Keratinocyte (primary cell): ENCODE results near the gene LTBP2. TPM values are rescaled to one million over a fixed set of nuclear protein-coding genes. Genes with fewer than 3 reads are reported as not detected.

Experiments used
- DNase-seq: peaks from one replicate; pipeline ENCODE4 v3.0.0-alpha.2; 2011; ENCODE audit warnings: low read depth, missing footprints, low spot score
- FAIRE-seq: peaks from 2 replicates; lab custom pipeline; 2011; peaks lifted over from hg19 to GRCh38; lab: Jason Lieb, UNC
- H2AFZ ChIP-seq: 2 replicates; pipeline ENCODE4 v1.6.0; 2012; ENCODE audit warnings: low read length, control low read depth, inconsistent platforms; ENCODE audit not compliant: control insufficient read depth
- H3K27ac ChIP-seq: 2 replicates; pipeline ENCODE4 v1.5.1; 2011; ENCODE audit warnings: low read length; ENCODE audit not compliant: control insufficient read depth, insufficient read depth
- H3K27me3 ChIP-seq: 3 replicates; pipeline ENCODE4 v1.6.0; 2011; ENCODE audit warnings: low read length; ENCODE audit not compliant: control insufficient read depth, insufficient read depth; ENCODE audit errors: extremely low read depth
- H3K36me3 ChIP-seq, 2 experiments: 2 replicates in 1 of 2; 3 replicates in 1 of 2; pipeline ENCODE4 v1.5.1; 2011; ENCODE audit warnings: low read length in 2 of 2, mild to moderate bottlenecking in 1 of 2; ENCODE audit not compliant: control insufficient read depth in 2 of 2, insufficient read depth in 2 of 2; ENCODE audit errors: extremely low read depth in 1 of 2
- H3K4me1 ChIP-seq: 3 replicates; pipeline ENCODE4 v1.5.1; 2011; ENCODE audit warnings: low read length; ENCODE audit not compliant: control insufficient read depth, insufficient read depth; ENCODE audit errors: extremely low read depth
- H3K4me2 ChIP-seq: 3 replicates; pipeline ENCODE4 v1.6.0; 2011; ENCODE audit warnings: low read depth, low read length; ENCODE audit not compliant: control insufficient read depth, insufficient read depth; ENCODE audit errors: extremely low read depth
- H3K4me3 ChIP-seq, 3 experiments: fragments of 200-600 bp in 1 of 3; sonication (generic) in 1 of 3; 2 replicates in 2 of 3; 3 replicates in 1 of 3; pipeline ENCODE4 v1.5.1; 2011 to 2016; ENCODE audit warnings: low read length in 3 of 3, mild to moderate bottlenecking in 3 of 3, control low read depth in 2 of 3, inconsistent platforms in 1 of 3, low read depth in 1 of 3, mixed read lengths in 1 of 3, mixed run types in 1 of 3, moderate library complexity in 1 of 3; ENCODE audit not compliant: control insufficient read depth in 2 of 3, insufficient read depth in 2 of 3; ENCODE audit errors: extremely low read depth in 1 of 3
- H3K79me2 ChIP-seq: 2 replicates; pipeline ENCODE4 v1.6.0; 2012; ENCODE audit warnings: low read length; ENCODE audit not compliant: control insufficient read depth, insufficient read depth
- H3K9ac ChIP-seq: 3 replicates; pipeline ENCODE4 v1.6.0; 2011; ENCODE audit warnings: low read length; ENCODE audit not compliant: control insufficient read depth, insufficient read depth; ENCODE audit errors: extremely low read depth
- H3K9me1 ChIP-seq: 3 replicates; pipeline ENCODE4 v1.6.0; 2011; ENCODE audit warnings: low read length; ENCODE audit not compliant: control insufficient read depth, insufficient read depth; ENCODE audit errors: extremely low read depth
- H3K9me3 ChIP-seq: 2 replicates; pipeline ENCODE4 v1.5.1; 2012; ENCODE audit warnings: low read depth, low read length; ENCODE audit not compliant: control insufficient read depth
- H4K20me1 ChIP-seq: 3 replicates; pipeline ENCODE4 v1.6.0; 2011; ENCODE audit warnings: low read length; ENCODE audit not compliant: control insufficient read depth, insufficient read depth; ENCODE audit errors: extremely low read depth
- EZH2 ChIP-seq: IDR thresholded peaks from one replicate; pipeline ENCODE4 v1.6.1; 2012; ENCODE audit warnings: inconsistent platforms, mild to moderate bottlenecking, low read length, moderate library complexity
- dilution Hi-C: fragments of 300-500 bp; cut with MboI; formaldehyde crosslinking; loops from one replicate; pipeline ENCODE4 v1.7.0; 2020; ENCODE audit warnings: low sequenced_read_pairs; ENCODE audit not compliant: extremely low pct_ligation_motif_present
- polyA plus RNA-seq, 5 experiments: library from polyadenylated mRNA; depleted of rRNA in 3 of 5; stranded (reverse) in 3 of 5; stranded (forward) in 1 of 5; unstranded in 1 of 5; fragments of >200 nt; gene quantifications; 1 replicate in 1 of 5; 2 replicates in 3 of 5; 3 replicates in 1 of 5; pipeline versions ENCODE4 v1.2.1 to v1.2.3, GENCODE V29; 2011 to 2012; ENCODE audit warnings: missing spikeins in 2 of 5, low read depth in 1 of 5, low replicate concordance in 1 of 5
- TF ChIP-seq, protein P1 (sequence below), 3 experiments: IDR thresholded peaks in 1 of 3; conservative IDR thresholded peaks in 1 of 3; optimal IDR thresholded peaks in 1 of 3; 2 replicates in 2 of 3; 3 replicates in 1 of 3; pipeline versions ENCODE3 to v1.5.1; 2011; ENCODE audit warnings: low read length in 3 of 3, mild to moderate bottlenecking in 3 of 3, moderate library complexity in 2 of 3, control low read depth in 1 of 3, inconsistent platforms in 1 of 3; ENCODE audit not compliant: insufficient read depth in 2 of 3; ENCODE audit errors: extremely low read depth in 1 of 3

LTBP2 gene
- polyA plus RNA-seq, 1 donor (not counting 4 experiments of a cell fraction or from before 2014, with no cell fraction given) = 23.9 TPM

DNA sequence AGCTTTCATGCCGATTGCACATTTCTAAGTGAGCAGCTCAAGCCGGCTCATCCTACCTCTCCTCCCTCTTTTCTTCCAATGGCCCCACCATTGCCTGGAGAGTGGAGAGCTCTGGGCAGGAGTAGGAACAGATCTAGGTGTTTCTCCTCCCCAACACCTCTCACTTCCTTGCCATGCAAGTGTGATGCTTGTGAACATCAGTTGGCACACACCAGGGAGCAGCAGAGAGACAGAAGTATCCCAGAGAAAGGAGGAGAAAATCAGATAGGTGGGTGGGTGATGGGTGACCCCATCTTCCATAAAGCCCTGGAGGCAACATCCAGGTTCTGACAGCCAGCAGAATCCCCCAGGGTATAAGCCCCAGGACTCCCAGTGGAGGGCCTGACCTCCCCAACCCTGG, 146.7 kb downstream of the LTBP2 start:
- H3K4me2 ChIP-seq = no peak overlapping the region
- no peak for FAIRE-seq
- DNase-seq = no peak
- no peaks in the 10 kb centered on the region for H3K9me1 ChIP-seq
- no peaks in the 10 kb centered on the region for H3K4me1 ChIP-seq
- no peak overlapping the region for H3K4me3 ChIP-seq
- H3K9ac ChIP-seq = no peak overlapping the region
- no peaks in the 10 kb centered on the region for H3K27me3 ChIP-seq
- no peaks in the 10 kb centered on the region for H4K20me1 ChIP-seq
- dilution Hi-C loops = no loop called here
- no peaks in the 10 kb centered on the region for H3K9me3 ChIP-seq
- no peak overlapping the region for H2AFZ ChIP-seq
- no peaks in the 10 kb centered on the region for H3K36me3 ChIP-seq
- no peak overlapping the region for H3K27ac ChIP-seq
- TF ChIP-seq, protein P1, sequence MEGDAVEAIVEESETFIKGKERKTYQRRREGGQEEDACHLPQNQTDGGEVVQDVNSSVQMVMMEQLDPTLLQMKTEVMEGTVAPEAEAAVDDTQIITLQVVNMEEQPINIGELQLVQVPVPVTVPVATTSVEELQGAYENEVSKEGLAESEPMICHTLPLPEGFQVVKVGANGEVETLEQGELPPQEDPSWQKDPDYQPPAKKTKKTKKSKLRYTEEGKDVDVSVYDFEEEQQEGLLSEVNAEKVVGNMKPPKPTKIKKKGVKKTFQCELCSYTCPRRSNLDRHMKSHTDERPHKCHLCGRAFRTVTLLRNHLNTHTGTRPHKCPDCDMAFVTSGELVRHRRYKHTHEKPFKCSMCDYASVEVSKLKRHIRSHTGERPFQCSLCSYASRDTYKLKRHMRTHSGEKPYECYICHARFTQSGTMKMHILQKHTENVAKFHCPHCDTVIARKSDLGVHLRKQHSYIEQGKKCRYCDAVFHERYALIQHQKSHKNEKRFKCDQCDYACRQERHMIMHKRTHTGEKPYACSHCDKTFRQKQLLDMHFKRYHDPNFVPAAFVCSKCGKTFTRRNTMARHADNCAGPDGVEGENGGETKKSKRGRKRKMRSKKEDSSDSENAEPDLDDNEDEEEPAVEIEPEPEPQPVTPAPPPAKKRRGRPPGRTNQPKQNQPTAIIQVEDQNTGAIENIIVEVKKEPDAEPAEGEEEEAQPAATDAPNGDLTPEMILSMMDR (optimal IDR thresholded peaks at IDR 0.05 in 1 of 3, IDR thresholded peaks at IDR 0.05 in 1 of 3, conservative IDR thresholded peaks at IDR 0.05 in 1 of 3; ENCODE audit: extremely low read depth in 1 of 3, insufficient read depth in 2 of 3, low read length in 3 of 3) = no peak
- no peak for TF ChIP-seq EZH2
- no peaks in the 10 kb centered on the region for H3K79me2 ChIP-seq

DNA sequence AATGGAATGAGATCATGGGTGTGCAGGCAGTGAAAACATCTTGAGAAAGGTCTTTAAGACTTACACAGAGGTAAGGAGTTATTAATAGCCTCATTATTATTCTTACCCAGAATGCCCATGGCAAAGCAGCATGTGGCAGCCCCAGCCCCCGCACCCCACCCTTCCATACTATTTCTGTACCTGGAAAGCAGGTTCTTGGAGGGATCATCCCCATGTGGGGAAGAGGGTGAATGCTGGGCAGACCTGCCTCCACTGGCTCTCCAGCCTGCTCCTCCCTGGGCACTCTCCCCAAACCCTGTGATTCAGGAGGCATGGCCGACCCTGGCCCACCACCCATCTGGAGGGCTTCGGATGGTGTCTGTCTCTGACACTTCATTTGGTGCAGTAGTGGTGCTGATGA, 147.3 kb downstream of the LTBP2 start:
- dilution Hi-C loops = no loop called here
- no peaks in the 10 kb centered on the region for H3K27me3 ChIP-seq
- TF ChIP-seq, protein P1 (optimal IDR thresholded peaks at IDR 0.05 in 1 of 3, IDR thresholded peaks at IDR 0.05 in 1 of 3, conservative IDR thresholded peaks at IDR 0.05 in 1 of 3; ENCODE audit: extremely low read depth in 1 of 3, insufficient read depth in 2 of 3, low read length in 3 of 3) = no peak
- no peak for TF ChIP-seq EZH2
- H3K4me1 ChIP-seq = no peaks in the 10 kb centered on the region
- H2AFZ ChIP-seq = no peak overlapping the region
- H3K79me2 ChIP-seq = no peaks in the 10 kb centered on the region
- no peaks in the 10 kb centered on the region for H3K36me3 ChIP-seq
- FAIRE-seq = no peak
- no peaks in the 10 kb centered on the region for H3K9me3 ChIP-seq
- DNase-seq = no peak
- H3K4me2 ChIP-seq = no peak overlapping the region
- no peaks in the 10 kb centered on the region for H3K9me1 ChIP-seq
- H3K4me3 ChIP-seq = no peak overlapping the region
- H3K27ac ChIP-seq = no peak overlapping the region
- no peaks in the 10 kb centered on the region for H4K20me1 ChIP-seq
- no peak overlapping the region for H3K9ac ChIP-seq
